Coronary artery (tissue), 2 donors: Measurements from ENCODE around the gene ABCF2.

Source experiments
- DNase-seq: peaks from one replicate; pipeline ENCODE4 v3.0.0-alpha.2; 2017; ENCODE audit warnings: low spot score
- H3K27ac ChIP-seq, 2 donors: fragments of 200-600 bp; sonication (generic); one replicate each; pipeline ENCODE4 v1.5.1; 2016 to 2019
- H3K4me3 ChIP-seq: fragments of 200-600 bp; sonication (generic); 2 replicates; pipeline ENCODE4 v1.5.1; 2016; ENCODE audit warnings: mild to moderate bottlenecking, moderate library complexity
- TF ChIP-seq, protein P1 (sequence below): fragments of 200-600 bp; sonication (generic); IDR thresholded peaks from one replicate; pipeline ENCODE4 v1.5.1; 2019; ENCODE audit warnings: antibody characterized with exemption

ABCF2 gene

DNA sequence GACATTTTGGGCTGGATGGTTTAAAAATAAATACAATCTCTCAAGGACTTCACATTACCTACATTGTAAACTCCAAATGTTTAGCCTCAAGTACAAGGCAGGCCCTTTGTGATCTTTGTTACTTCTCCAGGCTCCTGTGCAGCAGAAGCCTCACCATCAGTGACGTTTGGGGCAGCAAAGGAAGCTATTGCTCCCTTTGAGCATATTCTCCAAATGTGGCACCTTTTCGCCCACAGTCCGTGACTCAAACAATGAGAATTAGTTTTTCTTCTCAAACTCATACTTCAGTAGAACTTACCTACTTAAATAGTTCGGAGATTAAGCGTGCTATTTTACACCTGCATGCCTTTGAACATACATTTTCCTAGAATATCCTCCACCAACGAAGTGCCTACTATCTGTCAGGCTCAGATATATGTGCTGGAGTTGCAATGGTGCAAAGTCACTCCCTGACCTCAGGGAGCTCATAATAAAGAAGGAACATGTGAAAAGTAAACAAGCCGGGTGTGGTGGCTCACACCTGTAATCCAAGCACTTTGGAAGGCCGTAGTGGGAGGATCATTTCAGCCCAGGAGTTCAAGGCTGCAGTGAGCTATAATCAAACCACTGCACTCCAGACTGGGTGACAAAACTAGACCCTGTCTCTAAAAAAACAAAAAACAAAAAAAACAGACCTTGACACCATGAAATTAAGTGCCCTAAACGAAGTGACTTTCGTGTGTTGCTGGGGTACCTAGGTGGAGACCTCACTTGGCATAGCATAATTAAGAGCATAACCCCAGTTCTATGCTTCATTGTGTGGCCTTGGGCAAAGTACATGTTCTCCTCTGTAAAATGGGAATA, 1.2 kb upstream of the ABCF2 start:
- DNase-seq: no peak
- peak overlapping the region; percentile 82 for H3K4me3 ChIP-seq
- peak overlapping the region; percentile 62 to 85 for H3K27ac ChIP-seq
- TF ChIP-seq, protein P1, sequence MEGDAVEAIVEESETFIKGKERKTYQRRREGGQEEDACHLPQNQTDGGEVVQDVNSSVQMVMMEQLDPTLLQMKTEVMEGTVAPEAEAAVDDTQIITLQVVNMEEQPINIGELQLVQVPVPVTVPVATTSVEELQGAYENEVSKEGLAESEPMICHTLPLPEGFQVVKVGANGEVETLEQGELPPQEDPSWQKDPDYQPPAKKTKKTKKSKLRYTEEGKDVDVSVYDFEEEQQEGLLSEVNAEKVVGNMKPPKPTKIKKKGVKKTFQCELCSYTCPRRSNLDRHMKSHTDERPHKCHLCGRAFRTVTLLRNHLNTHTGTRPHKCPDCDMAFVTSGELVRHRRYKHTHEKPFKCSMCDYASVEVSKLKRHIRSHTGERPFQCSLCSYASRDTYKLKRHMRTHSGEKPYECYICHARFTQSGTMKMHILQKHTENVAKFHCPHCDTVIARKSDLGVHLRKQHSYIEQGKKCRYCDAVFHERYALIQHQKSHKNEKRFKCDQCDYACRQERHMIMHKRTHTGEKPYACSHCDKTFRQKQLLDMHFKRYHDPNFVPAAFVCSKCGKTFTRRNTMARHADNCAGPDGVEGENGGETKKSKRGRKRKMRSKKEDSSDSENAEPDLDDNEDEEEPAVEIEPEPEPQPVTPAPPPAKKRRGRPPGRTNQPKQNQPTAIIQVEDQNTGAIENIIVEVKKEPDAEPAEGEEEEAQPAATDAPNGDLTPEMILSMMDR: no peak

DNA sequence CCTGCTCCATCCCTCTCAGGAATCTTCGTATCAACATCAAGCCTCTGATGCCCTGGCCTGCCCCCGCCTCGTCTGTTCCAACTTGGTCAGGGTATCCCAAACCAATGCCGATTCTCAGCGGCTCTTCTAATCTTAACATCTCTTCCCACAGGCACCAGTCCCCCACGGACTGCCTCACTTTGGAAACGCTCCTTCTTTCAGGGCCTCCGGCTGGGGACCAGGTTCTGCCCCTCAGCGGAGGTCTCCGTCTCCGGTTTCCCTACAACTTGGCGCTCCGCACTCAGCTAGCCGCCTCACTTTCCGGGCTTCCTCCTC, 488 bp downstream of the ABCF2 start:
- DNase-seq: no peak
- TF ChIP-seq, protein P1: no peak
- H3K4me3 ChIP-seq: peak overlapping the region; percentile 82
- peak overlapping the region in 1 of 2 donors; percentile 85 for H3K27ac ChIP-seq

DNA sequence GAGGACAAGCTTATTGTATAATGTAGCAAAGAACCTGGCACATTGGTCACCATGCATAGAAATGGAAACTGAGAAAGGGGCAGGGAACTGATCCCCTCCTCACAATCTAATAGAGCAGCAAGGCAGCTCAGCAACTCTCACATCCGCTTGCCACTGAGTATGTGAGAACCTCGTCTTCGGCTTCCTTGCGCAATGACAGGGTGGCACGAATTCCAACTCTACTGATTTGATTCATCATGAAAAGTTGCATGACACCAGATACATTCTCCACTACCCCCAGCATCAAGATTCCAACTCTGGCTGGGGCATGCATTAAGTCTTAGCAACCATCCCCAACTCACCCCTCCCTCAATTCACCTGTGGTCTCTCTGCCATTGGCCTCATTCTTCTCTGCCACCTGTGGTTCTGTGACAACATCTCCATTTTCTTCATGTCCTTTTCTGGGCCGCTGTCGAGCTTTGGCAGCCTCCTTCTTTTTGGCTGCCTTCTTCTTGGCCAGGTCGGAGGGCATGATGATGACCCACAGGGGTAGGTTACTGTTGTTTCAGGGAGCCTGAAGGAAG, 976 bp downstream of the ABCF2 start:
- TF ChIP-seq, protein P1: no peak
- Histone ChIP-seq H3K27ac (no peak overlapping the region), H3K4me3 (peak overlapping the region; percentile 82)
- DNase-seq: no peak

DNA sequence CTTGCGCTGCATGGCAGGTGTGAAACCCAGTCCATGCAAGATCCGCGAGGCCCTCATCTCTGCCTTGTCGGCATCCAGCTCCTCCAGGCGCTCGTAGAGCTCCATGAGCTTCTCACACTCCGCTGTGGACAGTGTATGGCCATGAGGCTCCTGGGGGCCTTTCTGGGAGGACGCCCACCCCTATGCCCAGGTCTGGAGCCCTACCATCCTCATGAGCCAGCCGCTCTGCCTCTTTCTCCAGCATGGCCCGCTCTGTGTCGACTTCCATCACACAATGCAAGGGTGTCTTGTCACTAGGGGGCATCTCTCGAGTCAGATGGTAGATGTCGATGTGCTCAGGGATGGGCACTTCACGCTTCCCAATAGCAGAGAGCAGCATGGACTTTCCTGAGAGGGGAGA, 3.3 kb downstream of the ABCF2 start:
- no peak overlapping the region for H3K27ac ChIP-seq

DNA sequence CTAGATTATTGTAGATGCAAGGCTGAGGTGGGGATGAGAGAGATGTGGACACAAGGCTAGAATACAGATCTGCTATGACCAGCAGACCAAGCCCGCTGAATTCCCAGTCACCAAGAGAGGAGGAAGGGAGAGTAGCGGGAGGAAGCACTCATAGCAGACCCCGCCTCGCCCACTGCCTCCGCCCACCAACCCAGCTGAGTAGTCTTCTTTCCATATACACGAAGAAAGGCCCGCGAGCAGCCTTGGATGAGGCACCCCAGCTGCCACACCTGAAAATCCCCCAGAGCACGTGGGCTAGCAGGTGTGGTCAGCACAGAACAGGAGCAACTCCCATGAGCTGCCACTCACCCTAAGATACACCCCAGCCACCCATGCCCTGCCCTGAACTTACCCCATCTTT, 8.8 kb downstream of the ABCF2 start:
- Histone ChIP-seq H3K4me3 (no peak overlapping the region), H3K27ac (no peak overlapping the region)
- TF ChIP-seq, protein P1: no peak
- no peak for DNase-seq

More for the DNA sequence above, 3.3 kb downstream of the ABCF2 start:
- DNase-seq: no peak
- TF ChIP-seq, protein P1: no peak
- H3K4me3 ChIP-seq: no peak overlapping the region

DNA sequence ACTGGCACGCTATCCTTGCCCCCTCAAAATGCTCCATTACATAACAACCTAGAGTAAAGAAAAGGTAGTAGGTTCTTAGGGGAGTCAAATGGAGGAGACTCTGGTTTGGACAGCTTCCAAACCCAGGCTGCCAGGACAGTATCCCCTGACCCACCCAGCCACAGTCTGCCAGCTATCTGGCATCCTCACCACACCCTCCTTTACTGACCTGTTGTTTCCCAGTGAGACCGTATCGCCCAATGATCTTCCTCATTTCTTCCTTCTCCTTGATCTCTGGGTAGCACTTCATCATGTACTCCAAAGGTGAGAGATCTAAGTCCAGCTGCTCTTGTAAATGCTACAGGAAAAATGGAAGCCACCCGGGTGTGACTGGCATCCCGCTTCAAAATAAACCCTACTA, 11.6 kb downstream of the ABCF2 start:
- H3K27ac ChIP-seq: no peak overlapping the region
- TF ChIP-seq, protein P1: no peak
- no peak overlapping the region for H3K4me3 ChIP-seq
- no peak for DNase-seq

DNA sequence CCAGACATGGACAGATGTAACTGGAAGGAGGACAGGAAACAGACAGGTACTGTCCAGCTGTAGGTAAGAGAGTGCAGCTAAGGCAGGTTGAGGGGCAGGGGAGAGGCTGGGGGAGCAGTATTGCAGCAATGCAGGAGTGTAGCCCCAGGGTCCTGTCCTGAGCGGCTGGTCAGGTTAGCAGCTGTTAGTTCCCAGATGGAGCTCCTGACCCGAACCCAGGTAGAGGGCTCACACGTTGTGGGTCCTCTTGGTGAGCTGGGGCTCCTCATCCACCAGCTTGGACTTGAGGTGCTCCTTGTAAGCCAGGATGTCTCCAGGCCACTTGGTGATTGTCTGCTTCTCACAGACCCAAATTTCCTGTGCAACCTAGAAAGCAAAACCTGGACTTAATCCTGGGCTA, 13.2 kb downstream of the ABCF2 start:
- Histone ChIP-seq H3K4me3 (no peak overlapping the region), H3K27ac (no peak overlapping the region)
- DNase-seq: no peak
- TF ChIP-seq, protein P1: no peak
